Glomerular visceral epithelial cell (primary cell): ENCODE data around the gene ADAM11.

Experiments
- DNase-seq: peaks from one replicate; pipeline ENCODE4 v3.0.0-alpha.2; 2016; ENCODE audit errors: extremely low spot score

The ADAM11 gene

GRCh38 chr17:44831371-44831770 is 72.6 kb downstream of the ADAM11 start:
- no peak for DNase-seq
